HG02870 (cell line): ENCODE measurements around the gene TENT5C.

ENCODE experiments used
- ATAC-seq: cut with Tn5 transposase; IDR thresholded peaks from one replicate; pipeline ENCODE4 v1.9.1; 2021; ENCODE audit warnings: mild to moderate bottlenecking, moderate library complexity; ENCODE audit not compliant: unreplicated experiment

TENT5C gene

GRCh38 chr1:117671781-117672501 is 66.1 kb downstream of the TENT5C start:
- ATAC-seq = no peak

GRCh38 chr1:117672756-117673155 is 66.9 kb downstream of the TENT5C start:
- no peak for ATAC-seq

- no peak for ATAC-seq
Measured at GRCh38 chr1:117673405-117673804, 67.6 kb downstream of the TENT5C start.

- peak; percentile 60 for ATAC-seq
Measured at GRCh38 chr1:117674521-117675400, 68.9 kb downstream of the TENT5C start.

GRCh38 chr1:117675907-117676430 is 70.1 kb downstream of the TENT5C start:
- ATAC-seq = no peak

GRCh38 chr1:117676615-117677130 is 70.8 kb downstream of the TENT5C start:
- ATAC-seq = no peak
